HG03103 (cell line): Measurements from ENCODE around the gene GPRC5B.

Source experiments
- ATAC-seq: cut with Tn5 transposase; IDR thresholded peaks from one replicate; pipeline ENCODE4 v1.9.1; 2021; ENCODE audit warnings: low read depth; ENCODE audit not compliant: unreplicated experiment

The GPRC5B gene

GRCh38 chr16:19851476-19851875 lies 33.2 kb downstream of the GPRC5B start:
- ATAC-seq = no peak

- no peak for ATAC-seq
Observed at GRCh38 chr16:19850131-19850817, 34.4 kb downstream of the GPRC5B start.

GRCh38 chr16:19848756-19849155 lies 35.9 kb downstream of the GPRC5B start:
- ATAC-seq = no peak

GRCh38 chr16:19846436-19846835 lies 38.2 kb downstream of the GPRC5B start:
- ATAC-seq = no peak

- no peak for ATAC-seq
Observed at GRCh38 chr16:19844945-19845641, 39.6 kb downstream of the GPRC5B start.

GRCh38 chr16:19843371-19843770 lies 41.3 kb downstream of the GPRC5B start:
- no peak for ATAC-seq

- no peak for ATAC-seq
Observed at GRCh38 chr16:19842426-19843157, 42.1 kb downstream of the GPRC5B start.

GRCh38 chr16:19841184-19841583 lies 43.5 kb downstream of the GPRC5B start:
- no peak for ATAC-seq

- ATAC-seq = no peak
Observed at GRCh38 chr16:19840524-19841110, 44.0 kb downstream of the GPRC5B start.

GRCh38 chr16:19837984-19838707 lies 46.5 kb downstream of the GPRC5B start:
- ATAC-seq = no peak

- ATAC-seq = no peak
Observed at GRCh38 chr16:19837331-19837980, 47.2 kb downstream of the GPRC5B start.

GRCh38 chr16:19835968-19836421 lies 48.7 kb downstream of the GPRC5B start:
- no peak for ATAC-seq

- no peak for ATAC-seq
Observed at GRCh38 chr16:19835196-19835595, 49.5 kb downstream of the GPRC5B start.

GRCh38 chr16:19833581-19833980 lies 51.1 kb downstream of the GPRC5B start:
- no peak for ATAC-seq

GRCh38 chr16:19833176-19833575 lies 51.5 kb downstream of the GPRC5B start:
- ATAC-seq = no peak

- no peak for ATAC-seq
Observed at GRCh38 chr16:19831678-19832077, 53.0 kb downstream of the GPRC5B start.

GRCh38 chr16:19830902-19831560 lies 53.6 kb downstream of the GPRC5B start:
- ATAC-seq = no peak

GRCh38 chr16:19829844-19830692 lies 54.6 kb downstream of the GPRC5B start:
- no peak for ATAC-seq

- ATAC-seq = no peak
Observed at GRCh38 chr16:19824216-19824615, 60.4 kb downstream of the GPRC5B start.
